Measurements from ENCODE around the gene DYSF.

DYSF gene

DNA sequence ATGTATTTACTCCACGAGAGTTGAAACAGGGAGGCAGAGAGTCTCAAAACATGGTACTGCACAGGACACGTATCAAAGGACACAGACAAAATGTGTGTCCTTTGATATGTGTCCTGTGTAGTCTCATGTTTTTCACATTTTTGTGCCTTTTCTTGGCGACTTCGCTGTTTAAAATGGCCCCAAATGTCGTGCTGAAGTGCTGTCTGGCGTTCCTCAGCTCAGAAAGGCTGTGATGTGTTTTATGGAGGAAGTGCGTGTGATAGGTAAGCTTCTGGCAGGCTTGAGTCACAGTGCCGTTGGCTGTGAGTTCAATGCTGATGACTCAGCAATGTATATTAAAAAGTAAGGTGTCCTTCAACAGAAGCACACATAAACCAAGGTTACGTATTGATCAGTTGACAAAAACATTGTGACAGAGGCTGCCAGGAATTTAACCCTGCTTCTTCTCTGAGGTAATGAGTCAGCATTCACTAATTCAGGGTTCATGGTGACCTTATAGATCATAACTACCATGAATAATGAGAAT, 78.2 kb downstream of the DYSF start:
- DNase-seq = no peak

DNA sequence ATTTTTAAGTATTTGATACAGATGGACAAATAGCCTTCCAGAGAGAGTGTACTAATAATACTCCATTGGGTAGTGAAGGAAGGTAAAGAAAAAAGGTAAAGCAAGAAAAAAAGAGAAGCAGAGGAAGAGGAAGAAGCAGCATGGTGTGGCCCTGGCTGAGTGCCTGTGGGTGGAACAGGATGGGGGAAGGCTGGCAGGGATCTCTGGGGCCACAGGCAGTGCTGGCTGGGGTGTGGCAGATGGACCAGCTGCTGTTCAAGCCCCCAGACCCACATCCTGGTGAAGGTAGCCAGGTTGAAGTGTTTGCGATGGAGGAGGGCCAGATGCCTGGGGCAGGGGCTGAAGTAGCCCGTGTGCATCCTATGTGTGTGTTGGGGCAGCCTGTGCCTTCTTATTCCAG, 79.0 kb downstream of the DYSF start:
- no peak for DNase-seq

DNA sequence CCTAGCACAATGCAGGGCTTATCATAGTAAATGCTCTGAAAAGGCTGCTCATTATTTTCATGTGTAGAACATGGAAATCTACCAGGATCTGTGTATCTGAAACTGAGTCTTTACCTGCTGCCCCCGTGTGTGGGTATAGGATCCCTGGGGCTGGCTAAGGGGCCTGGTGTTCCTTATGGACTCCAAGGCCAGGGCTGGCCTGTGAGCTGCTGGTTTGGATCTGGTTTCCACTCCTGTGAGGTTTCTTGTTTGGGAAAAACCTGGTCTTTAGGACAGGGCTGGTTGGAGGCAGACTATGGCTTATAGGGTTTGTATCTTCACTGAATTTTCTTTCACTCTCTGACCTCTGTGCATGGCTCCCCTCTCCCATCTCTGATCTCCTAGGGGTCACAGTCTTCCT, 80.8 kb downstream of the DYSF start:
- no peak for DNase-seq

DNA sequence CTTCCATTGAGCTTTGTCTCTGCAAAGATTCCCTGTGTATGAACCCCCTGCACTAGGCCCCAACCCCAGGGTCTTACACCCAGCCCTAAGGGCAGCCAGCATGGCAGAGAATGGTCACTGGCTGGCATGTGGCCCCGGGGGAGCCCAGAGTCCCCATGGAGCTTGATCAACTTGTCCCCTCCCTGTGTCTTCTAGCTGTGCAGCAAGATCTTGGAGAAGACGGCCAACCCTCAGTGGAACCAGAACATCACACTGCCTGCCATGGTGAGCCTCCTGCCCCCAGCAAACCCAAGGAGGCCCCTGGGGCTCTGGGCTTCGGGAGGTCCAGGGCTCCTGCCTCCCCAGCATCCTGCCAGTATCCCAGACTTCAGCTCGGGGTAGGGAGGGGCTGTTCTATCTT, 81.5 kb downstream of the DYSF start:
- DNase-seq = no peak

DNA sequence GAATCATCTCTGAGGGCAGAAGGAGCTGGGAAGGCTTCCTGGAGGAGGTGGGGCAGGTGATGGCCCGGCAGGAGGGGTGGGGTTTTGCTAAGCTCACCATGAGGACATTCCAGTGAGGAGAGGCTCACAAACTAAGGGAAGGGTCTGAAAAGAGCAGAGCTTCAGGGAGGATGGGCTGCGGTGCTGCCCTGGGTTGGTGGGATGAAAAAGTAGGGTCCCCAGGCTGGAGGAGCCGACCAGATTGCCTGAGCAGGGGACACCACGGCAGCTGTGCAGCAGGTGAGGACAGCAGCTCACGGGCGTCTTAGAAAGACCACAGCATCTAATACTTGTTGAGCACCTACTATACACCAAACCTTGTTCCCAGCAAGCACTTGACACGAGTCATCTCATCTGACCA, 82.2 kb downstream of the DYSF start:
- no peak for DNase-seq

DNA sequence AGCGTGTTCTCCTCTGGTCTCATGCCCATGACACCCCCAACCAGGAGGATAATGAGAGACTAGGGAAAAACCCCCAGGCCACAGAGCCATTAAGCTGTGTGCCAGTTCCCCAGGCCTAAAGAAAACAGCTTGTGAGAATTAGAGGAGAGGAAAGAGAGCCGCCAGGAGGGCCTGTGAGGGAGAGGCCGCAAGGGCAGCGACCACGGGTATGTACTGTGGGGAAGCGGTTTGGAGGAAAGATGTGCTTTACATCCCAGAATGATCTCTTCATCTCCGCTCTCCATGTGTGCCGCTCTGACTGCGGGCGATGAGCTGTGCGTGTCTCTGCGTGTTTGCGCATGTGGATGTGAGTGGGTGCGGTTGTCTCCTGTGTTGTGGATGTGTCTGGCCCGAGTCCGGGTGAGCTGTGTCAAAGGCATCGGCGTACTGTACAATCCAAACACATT, 82.9 kb downstream of the DYSF start:
- no peak for DNase-seq

DNA sequence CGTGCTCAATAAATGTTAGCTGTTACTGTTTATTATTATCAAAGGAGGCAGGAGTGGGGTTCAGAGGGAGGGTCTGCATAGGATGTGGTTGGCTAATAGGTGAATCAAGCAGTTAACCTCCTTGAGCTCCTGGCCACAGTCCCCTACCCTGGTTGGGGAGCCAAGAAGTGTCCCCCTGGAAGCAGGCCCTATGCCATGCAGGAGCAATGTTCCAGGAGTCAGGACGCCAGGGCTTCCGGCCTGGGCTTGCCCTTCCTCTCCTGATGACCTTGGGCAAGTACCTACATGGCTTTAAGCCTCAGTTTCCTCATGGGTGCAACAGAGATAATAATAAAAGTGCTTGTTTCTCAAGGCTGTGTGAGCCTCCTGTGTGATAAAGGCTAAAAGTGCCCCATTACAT, 84.9 kb downstream of the DYSF start:
- no peak for DNase-seq

DNA sequence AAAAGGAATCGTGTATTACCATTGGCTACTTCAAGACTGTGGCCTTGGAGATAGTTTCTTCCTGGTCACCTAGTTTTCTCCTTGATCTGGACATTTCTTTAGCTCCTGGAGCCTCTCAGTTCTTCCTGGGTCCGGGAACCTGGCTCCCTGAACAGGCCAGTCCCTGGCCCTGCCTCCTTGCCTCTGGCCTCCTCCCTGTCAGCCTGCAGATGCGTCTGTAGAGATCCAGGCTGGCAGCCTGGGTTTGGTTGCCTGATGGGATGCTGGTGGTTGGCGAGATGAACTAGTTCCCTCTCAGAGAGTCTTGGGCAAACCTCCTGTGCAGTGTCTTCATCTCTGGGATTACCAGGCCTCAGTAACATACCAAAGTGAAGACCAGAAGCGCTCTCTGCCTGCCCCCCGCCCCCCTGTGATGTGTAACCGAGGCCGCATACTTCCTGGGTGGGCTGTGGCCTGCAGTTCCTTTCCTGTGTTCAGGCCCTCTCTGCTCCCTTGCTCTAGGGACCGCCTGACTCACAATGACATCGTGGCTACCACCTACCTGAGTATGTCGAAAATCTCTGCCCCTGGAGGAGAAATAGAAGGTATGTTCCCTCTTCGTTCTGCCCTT, 85.4 kb downstream of the DYSF start:
- no peak for DNase-seq

DNA sequence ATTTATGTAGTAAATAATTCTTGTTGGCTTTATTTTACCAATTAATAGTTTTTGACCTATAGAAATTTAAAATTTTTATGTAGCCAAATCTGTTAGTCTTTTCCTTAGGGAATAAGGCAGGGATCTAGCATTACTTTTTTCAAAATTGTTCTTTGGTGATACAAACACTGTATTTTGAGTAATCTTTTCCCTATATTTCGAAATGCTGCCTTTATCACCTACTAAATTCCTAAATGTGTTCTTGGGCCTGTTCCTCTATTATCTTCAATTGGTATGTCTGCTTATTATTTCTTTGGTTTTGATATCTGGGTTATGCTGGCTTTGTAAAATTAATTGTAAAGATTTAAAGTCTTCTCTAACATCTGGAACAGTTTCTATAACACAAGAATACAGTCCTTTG, 87.5 kb downstream of the DYSF start:
- no peak for DNase-seq

DNA sequence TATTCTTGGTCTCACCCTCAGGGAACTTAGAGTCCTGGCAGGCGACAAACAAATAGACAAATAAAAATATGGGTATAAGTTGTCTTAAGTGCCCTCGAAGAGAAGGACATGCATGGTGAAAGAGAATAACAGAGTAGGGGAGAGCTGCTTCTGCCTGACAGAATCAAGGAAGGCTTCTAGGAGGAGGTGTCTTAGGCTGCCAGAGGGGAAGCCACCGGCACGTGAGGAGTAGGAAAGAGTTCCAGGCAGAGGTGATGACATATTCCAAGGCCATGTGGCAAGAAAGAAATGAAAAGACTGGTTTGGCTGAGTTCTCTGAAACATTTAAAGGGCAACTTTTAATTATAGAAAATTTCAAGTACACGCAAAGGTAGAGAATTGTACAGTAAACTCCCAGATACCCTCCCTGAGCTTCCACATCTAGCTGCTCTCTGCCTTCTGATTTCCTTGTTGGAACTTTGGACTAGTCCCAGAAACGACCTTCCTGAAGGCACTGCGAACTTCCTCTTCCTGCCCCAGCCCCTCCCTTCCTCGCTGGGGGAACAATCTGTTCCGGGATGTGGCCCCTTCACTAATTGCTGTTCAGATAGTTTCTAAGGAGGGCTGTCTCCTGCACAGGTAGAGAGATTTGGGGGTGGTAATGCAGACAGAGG, 91.7 kb downstream of the DYSF start:
- peak; percentile 43 for DNase-seq

DNA sequence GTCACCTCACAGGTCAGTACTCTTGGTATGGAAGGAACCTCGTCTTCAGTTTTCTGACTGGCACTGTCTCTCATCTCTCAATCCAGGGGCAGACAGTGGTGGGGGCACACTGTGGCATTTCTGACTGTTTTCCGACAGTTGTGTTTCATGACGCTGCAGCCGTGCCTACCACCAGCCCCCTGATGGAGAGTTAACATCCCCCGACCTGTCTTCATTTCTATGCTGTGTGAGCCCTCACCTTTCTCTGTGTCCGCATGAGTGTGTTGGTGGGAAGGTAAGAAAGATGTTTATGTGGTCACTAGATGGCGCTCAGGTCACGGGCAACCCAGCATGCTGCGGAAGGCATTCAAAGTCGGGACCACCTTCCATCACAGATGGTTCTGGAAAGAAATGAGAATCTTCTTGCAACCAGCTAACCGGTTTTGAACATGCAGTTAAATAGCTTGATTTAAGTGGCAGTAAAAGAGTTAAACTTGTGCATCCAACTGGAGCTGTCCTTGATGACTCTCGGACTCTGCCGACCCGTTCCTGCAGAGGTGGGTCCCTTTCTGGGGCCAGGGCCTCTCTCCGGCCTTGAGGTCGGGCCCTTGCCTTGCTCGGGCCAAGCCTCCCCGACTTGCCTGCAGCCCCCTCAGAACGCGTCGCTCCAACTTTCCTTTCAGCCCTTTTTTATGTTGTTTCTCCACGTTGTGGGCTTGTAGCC, 92.4 kb downstream of the DYSF start:
- peak; percentile 21 for DNase-seq

DNA sequence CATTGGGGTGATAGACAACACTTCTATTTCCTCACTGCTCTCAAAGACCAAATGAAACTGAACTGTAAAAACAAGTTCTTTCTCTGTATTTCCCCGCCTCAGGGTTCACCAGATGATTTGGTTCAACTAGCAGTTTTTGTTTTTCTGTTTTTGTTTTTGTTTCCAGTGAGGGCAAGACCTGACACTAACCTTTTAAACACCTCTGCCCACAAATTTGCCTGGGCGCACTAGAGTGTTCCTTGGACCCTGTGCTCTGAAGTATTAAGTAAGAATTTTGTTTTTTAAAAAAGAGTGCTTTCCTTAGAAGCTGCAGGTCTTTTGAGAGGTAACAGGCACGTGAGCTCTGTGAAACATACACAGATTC, 92.9 kb downstream of the DYSF start:
- no peak for DNase-seq

DNA sequence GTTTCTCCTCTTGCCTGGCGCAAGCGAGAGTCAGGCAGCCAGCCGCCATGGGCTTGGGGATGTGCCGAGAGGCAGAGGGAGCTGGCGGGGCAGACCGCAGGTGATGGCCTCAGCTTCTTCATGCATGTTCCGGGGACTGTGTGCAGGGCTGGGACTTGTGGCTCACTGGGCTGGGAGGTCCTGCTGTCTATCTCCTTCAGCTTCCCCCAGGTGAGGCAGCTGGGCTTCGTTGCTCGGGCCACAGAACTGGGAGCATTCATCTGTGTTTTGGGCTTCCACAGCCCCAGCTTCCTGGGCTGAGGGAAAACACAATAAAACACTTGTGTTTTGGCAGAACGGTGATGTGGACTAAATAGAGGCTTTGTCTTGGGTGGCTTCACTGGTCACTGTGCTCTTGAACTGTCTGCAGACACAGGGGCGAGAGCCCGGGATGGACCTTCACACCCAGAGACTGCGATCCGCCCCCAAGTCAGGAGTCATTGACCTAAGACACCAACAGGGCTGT, 93.5 kb downstream of the DYSF start:
- DNase-seq = no peak

DNA sequence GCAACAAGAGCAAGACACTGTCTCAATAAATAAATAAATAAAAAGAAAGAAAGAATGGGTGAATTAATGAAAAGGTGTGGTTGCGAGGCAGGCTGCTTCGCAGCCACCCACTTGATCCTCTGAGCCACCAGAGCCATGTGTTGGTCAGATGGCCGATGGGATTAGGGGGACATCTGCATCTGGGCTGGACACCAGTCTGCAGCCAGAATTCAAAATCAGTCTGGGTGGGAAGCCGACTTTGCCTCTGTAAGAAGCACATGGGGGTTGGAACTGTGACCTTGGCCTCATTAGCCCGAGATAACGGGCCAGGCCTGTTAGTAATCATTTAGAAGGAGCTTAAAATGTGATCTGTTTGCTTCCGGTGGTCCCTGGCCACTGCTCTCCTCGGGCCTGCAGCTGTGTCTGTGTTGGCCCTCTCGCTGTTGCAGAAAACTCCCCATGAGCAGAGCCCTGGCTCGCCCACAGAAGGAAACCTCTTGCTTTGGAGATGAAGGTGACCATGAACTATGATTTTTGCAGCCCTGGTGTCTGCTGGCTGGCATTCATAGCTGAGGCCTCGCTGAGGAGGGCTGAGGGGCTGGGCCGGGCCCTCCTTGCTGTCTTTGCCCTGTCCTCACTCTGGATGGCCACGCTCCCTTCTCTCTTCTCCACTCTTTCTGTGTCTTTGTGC, 94.4 kb downstream of the DYSF start:
- DNase-seq = no peak

DNA sequence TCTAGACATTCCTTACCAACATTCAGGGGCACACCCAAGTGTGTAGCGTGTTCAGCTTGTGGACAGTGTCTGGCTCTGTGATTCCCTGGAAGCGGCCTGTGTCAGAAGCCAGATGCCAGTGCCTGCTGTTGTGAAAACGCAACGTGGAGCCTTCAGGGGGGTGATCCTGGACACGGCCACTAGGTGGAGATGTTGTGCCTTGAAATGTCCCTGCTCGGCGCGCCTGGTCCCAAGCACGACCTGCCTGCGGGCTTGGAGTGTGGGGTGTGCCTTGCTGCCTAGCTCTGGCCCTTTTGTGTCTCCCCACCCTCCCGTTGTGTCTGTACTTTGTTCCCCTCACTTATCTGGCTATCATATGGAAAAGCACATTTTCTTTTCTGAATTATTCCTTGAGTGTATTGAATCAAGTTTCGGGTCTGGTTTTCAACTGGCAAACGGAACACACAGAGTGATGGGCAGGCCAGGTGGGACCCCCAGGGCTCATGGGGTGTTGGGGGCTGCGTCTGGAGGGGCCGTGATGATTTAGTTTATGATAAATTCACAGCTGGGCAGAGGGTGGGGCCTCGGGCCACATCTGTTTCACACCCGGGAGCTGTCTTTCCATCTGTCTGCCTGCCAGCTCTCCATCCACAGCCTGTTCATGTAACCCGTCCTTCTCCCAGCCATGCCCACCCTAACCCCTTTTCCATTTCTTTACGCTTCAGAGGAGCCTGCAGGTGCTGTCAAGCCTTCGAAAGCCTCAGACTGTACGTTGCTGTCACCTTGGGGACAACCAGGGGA, 95.5 kb downstream of the DYSF start:
- peak; percentile 62 for DNase-seq

DNA sequence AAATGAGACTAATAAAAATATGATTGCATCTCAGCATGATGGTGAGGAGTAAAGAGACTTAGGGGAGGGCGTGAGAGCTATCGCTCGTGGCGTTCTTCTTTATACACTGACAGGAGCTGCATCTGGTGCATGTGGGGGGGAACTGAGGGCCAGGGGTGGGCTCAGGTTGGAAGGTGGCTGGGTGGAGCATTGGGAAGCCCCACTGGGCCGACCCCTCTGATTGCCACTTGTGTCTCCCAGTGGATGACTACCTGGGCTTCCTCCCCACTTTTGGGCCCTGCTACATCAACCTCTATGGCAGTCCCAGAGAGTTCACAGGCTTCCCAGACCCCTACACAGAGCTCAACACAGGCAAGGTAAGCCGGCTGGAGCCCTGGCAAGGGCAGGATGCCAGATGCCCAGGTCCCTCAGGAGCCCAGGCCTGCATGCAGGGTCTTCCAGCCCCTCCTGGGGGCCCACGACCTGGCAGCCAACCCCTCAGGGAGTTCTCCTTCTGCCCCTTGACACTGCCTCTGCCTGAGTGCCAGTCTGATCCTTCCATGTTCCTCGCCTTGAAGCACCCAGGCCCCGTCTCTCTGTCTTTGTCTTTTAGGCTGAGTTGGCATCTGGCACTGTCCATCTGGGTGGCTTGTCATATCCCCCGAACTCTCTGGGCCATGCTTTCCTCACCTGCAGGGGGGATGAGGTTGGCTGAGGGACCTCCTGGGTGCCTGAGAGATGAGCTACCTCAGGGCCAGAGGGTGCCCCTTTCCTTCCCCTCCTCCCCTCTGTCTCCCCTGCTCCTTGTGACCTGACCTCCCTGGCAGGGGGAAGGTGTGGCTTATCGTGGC, 97.7 kb downstream of the DYSF start:
- DNase-seq = no peak

DNA sequence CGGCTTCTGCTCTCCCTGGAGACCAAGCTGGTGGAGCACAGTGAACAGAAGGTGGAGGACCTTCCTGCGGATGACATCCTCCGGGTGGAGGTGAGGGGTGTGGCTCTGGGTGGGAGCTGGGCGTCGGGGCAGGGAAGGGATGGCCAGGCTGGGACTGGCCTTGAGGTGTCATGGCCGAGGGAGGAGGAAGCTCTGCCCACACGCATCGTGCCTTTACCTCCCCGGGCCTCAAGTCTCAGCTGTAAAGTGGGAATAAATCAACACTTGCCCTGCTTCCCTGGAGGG, 98.2 kb downstream of the DYSF start:
- DNase-seq = no peak

DNA sequence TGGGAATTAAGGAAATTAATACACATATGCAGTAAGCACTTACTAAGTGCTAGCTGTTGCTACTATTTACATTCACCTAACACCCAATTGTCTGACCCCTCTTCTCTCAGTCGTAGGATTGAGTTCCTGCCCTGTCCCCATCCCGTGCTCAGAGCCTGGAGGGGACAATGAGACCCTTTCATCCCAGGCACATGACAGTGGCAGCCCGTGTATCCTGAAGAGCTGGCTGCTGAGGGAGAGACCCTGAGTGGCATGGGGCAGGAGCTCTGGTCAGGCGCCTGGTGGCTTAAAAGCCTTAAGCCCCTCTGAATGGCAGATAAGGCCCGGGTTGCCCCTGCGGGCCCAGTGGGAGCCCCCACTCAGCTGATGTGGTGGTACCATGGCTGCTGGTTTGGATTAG, 99.0 kb downstream of the DYSF start:
- no peak for DNase-seq

DNA sequence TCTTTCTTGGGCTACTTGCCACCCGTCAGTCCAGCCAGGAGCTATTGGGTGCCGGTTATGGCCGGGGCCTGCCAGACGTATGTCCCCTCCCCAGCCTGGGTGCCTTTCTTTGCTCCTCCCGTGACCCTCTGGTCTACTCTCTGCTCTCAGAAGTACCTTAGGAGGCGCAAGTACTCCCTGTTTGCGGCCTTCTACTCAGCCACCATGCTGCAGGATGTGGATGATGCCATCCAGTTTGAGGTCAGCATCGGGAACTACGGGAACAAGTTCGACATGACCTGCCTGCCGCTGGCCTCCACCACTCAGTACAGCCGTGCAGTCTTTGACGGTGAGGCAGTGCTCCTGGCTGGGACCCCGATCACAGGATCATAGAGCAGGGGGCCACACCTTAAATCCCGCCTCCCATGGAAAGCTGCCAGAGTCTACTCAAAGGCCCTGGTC, 99.5 kb downstream of the DYSF start:
- DNase-seq = no peak

DNA sequence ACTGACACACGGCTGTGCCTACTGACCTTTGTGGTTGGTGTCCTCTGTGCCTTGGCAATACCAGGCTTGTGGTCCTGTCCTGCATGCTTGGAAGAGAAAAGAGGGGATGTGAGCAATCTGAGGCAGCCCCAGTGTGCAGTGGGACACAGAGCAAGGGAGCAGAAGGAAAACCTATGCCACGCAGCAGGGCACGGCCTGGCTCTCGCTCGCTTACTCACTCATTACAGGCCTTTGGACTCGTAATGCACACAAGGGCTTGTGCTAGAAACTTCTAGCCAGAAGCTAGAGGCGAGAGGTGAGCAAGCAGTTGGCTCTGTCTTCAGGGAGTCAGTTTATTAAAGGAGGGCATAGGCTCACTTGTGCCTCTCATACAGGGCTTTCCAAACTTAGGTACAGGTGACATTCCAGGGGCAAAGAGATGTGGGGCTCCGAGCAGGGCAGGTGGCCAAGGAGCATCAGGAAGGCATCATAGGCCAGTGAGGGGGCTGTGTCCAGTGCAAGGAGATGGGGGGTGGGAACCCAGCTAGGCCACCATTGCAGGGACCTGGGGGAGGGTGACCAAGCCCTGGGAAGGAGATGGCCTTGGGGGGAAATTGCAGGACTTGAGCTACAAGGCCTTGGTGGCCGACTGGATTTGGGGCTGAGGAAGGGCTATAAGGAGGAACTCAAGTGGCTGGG, 100.8 kb downstream of the DYSF start:
- no peak for DNase-seq

DNA sequence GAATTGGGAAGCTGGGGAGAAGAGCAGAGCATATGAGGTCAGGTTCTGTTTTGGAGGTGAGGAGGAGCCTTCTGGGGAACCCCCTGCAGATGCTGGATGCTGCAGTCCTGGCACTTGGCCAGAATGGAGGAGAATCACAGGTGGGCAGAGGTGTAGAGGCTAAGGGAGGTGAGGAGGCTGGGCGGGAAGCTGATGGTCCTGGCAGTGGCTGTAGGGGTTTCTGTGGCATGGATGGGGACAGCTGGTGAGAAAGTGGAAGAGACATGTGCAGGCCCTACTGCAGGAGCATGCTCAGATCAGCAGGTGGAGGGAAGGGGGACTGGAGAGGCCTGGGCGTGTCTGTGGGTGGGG, 101.3 kb downstream of the DYSF start:
- DNase-seq = no peak

All from inflammatory macrophage treated with lipopolysaccharide for 4 hours (primary cell).